G401 (cell line): ENCODE results near the gene GALNT9. TPM values are rescaled to one million over a fixed set of nuclear protein-coding genes. Genes with fewer than 3 reads are reported as not detected.
"Not testable (repeated sequence)": the region's sequence is repeated elsewhere in the genome, so short reads cannot be mapped to it uniquely, and the experiment has no call there.

Experiments
- DNase-seq: peaks from one replicate; pipeline ENCODE4 v3.0.0-alpha.2; 2015; ENCODE audit warnings: low spot score
- in situ Hi-C: cut with HindIII; loops from 2 replicates; pipeline ENCODE4 v1.10.0; 2016; ENCODE audit warnings: low sequenced_read_pairs, mixed read lengths
- total RNA-seq: library from RNA; depleted of rRNA; stranded (reverse); fragments of >200 nt; shearing (Covaris generic); gene quantifications from 2 replicates; pipeline ENCODE4 v1.2.3, GENCODE V29; 2014

GALNT9 gene
- total RNA-seq, 1 experiment from 2014 or later, result 0.10 TPM

DNA sequence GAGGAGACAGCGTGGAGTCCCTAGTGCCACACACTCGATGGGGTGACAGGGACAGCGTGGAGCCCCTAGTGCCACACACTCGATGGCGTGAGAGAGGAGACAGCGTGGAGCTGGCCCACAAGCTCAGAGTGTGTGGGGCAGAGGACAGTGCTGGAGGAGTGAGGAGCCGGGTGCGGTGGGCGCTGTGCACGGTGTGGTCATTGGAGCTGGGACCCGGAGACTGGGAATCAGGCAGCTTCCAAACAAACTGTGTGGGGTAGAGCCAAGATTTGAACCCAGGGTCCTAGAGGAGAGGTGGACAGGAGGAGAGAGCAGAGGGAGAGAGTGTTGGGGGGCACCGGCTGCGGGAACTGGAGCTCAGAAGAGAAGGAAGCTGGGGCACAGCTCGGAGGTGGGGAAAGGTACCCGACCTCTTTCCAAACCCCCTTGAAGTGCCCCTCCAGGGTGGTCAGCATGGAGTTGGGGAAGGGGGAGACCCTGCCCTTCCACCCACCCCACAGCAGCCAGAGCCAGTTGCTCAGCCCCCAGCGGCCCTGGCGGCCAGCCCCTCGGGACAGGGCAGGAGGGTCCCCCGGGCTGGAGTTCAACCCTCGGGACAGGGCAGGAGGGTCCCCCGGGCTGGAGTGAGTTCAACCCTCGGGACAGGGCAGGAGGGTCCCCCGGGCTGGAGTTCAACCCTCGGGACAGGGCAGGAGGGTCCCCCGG lies 94.1 kb downstream of the GALNT9 start:
- DNase-seq, result no peak
- in situ Hi-C loops, result no loop called here

DNA sequence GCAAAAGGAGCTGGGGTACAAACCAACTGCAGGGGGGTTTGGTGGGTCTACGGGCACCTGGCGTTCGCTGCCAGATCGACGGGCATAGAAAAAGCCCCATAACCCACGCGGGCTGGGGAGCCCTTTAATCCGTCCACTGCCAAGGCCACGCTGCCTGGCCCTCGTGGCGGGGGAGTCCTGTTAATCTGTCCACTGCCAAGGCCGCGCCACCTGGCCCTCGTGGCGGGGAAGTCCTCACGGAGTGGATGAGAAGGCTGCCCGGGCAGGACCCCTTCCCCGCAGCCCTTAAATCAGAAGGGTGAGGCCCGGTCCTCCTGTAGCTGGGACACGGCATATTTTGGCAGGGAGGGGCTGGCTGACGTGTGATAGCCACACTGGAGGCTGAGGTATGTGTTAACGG lies 99.0 kb downstream of the GALNT9 start:
- in situ Hi-C loops, result no loop called here
- no peak for DNase-seq

DNA sequence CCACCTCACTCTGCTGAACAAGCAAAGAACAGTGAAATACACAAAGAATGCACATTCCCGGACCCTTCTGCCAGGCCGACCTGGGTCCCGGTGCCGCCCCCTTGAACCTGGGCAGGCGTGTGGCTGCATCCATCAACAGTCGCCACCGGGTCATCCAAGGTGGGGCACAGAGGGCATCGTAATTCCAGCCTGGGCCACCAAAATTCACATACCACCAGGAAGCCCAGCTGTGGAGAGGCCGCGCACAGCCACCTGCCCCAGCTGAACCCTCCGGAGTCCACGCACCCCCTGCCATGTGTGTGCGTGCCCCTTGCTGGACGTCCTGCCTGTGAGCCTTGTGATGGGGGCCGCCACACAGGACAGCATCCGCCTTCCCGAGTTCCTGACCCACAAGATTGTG lies 99.5 kb downstream of the GALNT9 start:
- in situ Hi-C loops, result no loop called here
- DNase-seq, result no peak

DNA sequence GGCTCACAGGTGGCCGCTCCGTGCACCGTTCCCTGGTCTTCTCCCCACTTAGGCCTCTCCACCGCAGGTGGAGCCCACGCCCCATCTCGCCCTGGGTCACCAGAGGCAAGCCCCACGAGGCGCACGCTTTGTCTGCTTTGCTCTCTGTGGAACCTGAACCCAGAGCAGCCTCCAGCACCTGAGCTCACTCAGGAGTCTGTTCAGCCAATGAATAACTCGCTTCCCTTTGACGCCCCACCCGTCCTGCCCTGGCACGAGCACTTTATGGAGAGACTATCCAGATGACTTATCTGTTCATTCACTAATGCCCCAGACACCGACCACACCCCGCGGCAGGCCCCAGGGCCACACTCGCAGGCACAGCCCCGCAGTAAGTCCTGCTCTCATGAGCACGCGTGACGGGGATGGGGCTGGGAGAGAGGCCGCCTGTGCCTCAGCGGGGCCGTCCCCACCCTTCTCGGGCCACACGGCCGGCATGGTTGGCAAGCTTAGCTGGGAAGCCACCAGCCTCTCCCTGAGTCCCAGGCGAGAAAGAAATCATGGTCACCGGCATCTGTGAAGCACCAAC lies 100.1 kb downstream of the GALNT9 start:
- in situ Hi-C loops, result no loop called here
- DNase-seq, result no peak

DNA sequence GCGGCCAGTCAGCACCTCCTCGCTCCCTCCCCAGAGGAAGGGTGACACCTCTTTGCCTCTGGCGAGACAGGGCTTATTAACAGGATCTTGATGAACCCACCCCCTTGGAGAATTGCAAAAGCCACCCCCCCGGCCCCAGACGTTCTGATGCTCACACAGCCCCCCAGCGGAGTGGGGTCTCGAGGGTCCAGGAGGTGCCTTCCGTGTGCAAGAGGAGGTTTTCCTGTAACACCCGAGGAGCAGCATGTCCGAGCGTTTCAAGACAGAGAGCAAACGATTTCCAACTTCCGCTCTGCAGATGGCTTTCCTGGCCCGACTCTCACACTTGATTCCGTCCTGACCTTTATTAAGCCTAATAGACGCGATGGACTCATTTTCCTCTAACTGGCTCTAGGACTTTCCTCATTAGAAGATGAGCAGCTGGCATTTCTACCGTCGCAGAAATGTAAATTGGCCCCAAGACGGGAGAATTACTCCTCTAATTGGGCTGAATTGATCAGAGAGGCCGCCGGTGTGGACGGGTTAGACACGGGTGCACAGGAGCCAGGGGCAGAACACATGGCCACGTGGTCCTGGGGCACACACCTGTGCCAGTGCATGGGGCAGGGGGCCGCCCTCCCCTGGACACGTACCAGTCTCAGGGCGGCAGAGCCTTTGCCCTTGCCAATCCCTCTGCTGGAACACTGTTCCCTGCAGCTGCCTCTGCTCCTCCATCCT lies 100.8 kb downstream of the GALNT9 start:
- peak; percentile 64 for DNase-seq
- in situ Hi-C loops, result no loop called here

DNA sequence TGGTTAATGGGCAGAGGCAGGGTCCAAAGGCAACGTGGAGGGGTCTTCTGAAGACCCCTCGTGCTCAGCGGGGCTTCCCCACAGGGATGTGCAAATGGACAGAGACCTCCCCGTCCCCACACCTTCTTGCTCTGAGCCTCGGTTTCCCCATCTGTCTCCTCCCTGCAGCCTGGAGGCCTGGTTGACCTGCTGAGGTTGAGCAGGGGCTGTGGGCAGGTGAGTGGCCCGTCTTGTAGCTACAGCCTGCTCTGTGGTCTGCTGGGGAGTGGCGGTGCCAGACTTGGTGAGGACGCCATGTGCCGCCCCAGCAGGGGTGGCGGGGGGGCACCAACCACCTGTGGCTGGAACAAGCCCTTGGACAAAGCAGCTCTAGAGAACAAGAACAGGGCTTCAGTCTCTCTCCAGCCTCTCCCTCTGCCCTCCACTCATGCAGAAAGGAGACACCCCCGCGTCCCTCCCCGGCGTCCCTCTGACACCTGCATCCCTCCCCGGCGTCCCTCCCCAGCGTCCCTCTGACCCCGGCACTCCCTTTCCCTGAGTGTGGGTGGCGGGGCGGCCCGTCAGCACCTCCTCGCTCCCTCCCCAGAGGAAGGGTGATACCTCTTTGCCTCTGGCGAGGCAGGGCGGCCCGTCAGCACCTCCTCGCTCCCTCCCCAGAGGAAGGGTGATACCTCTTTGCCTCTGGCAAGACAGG lies 101.5 kb downstream of the GALNT9 start:
- peak; percentile 67 for DNase-seq
- in situ Hi-C loops, result no loop called here

DNA sequence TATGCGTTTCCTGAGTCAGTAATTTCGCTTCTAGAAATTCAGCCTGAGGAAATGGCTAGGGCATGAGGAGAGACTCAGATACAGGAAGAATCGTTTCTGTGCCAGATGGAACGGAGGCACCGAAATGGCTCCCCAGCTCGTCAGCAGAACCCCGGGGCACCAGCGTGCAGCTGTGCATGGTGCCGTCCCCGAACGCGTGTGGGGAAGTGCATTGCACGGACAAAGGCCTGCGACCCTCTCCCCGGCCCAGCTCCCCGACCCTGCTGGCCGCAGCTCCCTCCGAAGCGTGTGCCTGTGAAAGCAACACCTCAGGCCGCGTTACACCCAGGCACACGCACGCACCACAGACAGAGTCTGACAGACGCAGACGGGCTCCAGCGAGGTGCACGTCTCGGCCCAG lies 102.3 kb downstream of the GALNT9 start:
- in situ Hi-C loops, result no loop called here
- no peak for DNase-seq

DNA sequence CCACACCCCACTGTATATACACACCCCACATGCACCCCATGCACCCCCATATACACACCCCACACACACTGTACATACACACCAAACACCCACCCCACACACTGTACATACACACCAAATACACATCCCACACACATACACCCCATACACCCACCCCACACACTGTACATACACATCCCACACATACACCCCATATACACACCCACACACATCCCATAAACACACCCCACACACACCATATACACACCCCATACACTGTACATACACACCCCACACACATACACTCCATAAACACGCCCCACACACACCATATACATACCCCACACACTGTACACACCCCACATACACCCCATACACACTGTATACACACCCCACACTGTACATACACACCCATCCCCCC lies 102.8 kb downstream of the GALNT9 start:
- in situ Hi-C loops, result no loop called here
- no peak for DNase-seq

DNA sequence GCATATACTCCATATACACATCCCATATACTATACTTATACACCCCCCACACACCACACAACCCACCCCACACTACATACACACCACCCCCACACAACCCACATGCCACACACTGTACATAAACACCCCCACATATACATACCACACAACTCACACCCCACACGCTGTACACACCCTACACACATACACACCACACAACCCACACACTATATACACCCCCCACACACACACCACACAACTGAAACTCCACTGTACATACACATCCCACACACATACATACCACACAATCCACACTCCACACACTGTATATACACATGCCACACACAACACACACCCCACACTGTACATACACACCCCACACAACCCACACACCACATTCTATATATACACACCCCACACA lies 104.2 kb downstream of the GALNT9 start:
- DNase-seq, result no peak
- in situ Hi-C loops, result no loop called here

DNA sequence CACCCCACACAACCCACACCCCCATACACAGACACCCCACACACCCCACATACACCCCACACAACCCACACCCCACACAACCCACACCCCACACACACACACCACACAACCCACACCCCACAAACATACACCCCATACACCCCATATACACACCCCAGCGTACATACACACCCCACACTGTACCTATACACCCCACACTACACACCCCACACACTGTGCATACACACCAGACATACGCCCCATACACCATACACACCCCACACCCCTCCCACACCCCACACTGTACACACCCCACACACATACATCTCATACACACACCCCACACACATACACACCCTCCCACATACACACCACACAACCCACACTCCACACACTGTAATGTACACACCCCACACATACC lies 104.9 kb downstream of the GALNT9 start:
- in situ Hi-C loops, result no loop called here

DNA sequence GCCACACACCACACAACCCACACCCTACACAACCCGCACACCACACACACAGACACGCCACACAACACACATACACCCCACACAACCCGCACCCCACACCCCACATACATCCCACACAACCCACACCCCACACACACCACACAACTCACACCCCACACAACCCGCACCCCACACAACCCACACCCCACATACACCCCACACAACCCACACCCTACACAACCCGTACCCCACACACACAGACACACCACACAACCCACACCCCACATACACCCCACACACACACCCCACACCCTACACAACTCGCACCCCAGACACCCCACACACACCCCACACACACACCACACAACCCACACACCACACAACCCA lies 106.6 kb downstream of the GALNT9 start:
- DNase-seq, result no peak
- in situ Hi-C loops, result no loop called here

More for the DNA sequence above, 104.9 kb downstream of the GALNT9 start:
- no peak for DNase-seq

DNA sequence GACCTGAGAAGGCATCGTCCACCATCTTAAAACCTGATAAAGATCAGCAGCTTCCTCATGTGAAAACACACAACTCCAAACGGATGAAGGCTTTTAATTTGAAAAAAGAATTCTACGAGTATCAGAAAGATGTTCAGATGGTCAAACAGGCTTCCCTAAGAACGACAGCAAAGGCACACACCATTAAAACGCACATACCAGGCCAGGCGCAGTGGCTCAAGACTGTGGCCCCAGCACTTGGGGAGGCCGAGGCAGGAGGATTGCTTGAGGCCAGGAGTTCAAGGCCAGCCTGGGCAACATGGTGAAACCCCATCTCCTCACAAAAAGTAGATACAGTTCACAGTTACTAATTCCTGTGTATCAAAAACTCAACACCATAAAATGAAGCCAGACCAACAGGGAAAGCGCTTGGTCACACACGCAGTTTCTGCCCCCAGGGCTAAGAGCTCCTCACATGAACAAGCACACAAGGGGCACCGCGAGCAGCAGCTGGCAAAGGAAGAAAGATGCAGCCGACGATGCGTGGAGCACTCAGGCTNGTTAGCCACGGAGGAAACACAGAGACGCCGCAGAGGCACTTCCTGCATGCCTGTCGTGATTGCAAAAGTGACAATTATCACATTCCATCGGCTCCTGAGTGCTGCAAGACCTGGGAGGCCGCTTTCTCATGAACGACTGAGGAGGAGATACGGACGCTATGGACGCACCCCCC lies 107.1 kb downstream of the GALNT9 start:
- in situ Hi-C loops, result no loop called here
- DNase-seq, result peak; percentile 48

DNA sequence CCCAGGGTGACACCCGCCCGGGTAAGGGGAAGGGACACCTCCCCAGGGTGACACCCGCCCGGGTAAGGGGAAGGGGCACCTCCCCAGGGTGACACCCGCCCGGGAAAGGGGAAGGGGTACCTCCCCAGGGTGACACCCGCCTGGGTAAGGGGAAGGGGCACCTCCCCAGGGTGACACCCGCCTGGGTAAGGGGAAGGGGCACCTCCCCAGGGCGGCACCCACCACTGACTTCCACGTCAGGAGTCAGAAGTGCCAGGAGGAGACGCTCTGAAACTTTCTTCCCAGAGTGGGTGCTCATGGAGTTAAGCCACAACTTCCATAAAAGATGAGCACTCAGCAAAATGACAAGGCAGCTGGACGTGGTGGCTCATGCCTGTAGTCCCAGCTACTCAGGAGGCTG lies 109.6 kb downstream of the GALNT9 start:
- in situ Hi-C loops, DNase-seq: not testable (repeated sequence)

DNA sequence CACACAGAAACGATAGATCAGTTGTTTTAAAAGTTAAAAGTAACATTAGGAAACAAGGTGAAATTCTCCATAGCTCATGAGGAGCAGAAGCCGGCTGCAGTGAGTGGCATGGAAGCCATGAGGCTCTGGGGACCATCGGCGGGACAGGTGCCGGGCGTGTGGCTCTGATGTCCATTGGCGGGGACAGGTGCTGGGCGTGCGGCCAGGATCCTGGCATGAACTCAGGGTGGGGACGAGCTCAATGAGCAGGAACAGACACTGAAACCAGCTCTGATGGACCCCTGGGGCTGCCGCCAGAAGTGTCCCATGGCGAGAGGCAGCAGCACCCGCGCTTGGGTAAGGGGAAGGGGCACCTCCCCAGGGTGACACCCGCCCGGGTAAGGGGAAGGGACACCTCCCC lies 110.1 kb downstream of the GALNT9 start:
- in situ Hi-C loops, result no loop called here
- peak; percentile 68 for DNase-seq

DNA sequence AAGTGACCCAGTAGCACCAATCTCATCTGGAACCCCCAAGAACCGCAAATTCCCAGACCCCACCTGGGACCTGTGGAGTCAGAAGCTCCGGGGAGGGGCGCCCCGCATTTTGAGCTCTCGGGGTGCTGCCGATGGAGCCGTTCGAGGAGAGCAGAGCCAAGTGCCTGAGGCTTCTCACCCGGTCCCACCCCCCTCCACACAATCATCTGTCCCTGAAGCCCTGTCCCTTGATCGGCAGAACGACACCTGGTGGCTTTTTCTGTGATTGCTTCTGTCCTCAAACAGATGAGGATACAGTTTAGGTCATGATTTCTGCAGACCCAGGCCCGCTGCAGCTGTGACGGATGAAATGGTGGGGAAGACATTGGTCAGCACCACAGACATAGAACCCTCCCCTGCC lies 110.5 kb downstream of the GALNT9 start:
- DNase-seq, result no peak

DNA sequence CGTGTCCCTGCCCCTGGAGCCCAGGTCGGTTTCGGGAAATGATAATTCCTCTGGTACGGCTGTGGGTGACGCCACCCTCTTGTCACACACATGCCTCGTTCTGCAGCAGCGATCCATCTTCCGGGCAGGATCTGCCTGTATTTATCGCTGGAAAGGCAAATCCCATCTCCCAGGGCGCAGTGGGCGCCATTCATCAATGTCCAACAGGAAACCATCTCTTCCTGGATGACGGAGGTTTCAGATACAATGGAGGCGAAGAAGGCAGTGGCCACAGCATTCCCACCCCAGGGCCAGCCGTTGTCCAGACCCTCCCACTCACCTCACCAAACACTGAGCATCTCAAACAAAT lies 110.9 kb downstream of the GALNT9 start:
- in situ Hi-C loops, result no loop called here
- no peak for DNase-seq

More for the DNA sequence above, 110.5 kb downstream of the GALNT9 start:
- in situ Hi-C loops, result no loop called here

DNA sequence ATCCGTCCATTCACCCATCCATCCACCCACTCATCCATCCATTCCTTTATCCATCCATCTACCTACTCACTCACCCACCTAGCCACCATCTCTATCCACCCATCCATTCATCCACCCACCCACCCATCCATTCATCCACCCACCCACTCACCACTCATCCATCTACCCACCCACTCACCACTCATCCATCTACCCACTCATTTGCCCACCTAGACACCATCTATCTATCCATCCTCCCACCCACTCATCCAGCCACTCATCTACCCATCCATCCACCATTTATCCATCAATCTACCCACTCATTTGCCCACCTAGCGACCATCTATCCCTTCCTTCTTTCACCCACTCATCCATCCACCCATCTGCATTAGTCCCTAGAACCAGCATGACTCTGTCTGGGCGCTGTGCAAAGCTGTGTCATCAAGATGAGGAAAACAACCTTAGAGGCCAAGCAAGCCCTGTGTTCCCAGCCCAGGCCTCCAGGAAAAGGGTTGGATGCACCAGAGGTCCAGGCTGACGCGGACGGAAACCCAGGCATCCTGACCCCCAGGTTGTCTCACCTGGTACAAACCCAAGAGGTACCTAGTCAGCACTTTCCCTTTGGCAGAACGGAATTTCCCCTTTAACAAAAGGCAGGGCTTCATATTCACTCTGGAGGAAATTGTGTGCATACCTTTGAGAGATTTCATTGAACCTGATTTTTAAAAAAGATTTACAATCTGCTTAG lies 111.4 kb downstream of the GALNT9 start:
- DNase-seq, result no peak
- in situ Hi-C loops, result no loop called here

DNA sequence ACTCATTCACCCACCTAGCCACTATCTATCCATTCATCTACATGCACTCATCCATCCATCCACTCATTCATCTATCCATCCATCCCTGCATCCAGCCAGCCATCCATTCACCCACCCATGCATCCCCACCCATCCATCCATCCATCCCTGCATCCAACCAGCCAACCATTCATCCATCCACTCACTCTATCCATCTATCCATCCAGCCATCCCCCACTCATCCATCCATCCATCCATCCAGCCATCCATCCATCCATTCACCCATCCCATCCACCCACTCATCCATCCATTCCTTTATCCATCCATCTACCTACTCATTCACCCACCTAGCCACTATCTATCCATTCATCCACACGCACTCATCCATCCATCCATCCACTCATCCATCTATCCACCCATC lies 112.0 kb downstream of the GALNT9 start:
- in situ Hi-C loops, result no loop called here

More for the DNA sequence above, 112.0 kb downstream of the GALNT9 start:
- no peak for DNase-seq
